A673 (cell line): ENCODE results near the gene SH3GL3.

Experiments
- CTCF ChIP-seq: fragments of 300-800, 200-600 bp; sonication (generic); conservative IDR thresholded peaks from 2 replicates; pipeline ENCODE4 v1.5.1; 2017; ENCODE audit warnings: low read depth, mild to moderate bottlenecking, antibody characterized with exemption, low read length, moderate library complexity, mixed read lengths
- EZH2 ChIP-seq: fragments of 200-600 bp; sonication (generic); IDR thresholded peaks from 2 replicates; pipeline ENCODE4 v1.6.1; 2017; ENCODE audit warnings: borderline replicate concordance, low read depth, mild to moderate bottlenecking, mixed read lengths, antibody characterized with exemption, low read length; ENCODE audit not compliant: poor library complexity, severe bottlenecking

GRCh38 chr15:83476708-83477107, 29.6 kb downstream of the SH3GL3 start:
- TF ChIP-seq CTCF, result no peak
- no peak for TF ChIP-seq EZH2
